B cell (primary cell): ENCODE measurements around the gene CDO1. TPM values are rescaled to one million over a fixed set of nuclear protein-coding genes. Genes with fewer than 3 reads are reported as not detected.

Source experiments
- ATAC-seq: fragments of 200-7000 bp; cut with Tn5 transposase; one replicate; pipeline ENCODE4 v1.10.0; 2021; ENCODE audit warnings: low read depth, mild to moderate bottlenecking, moderate number of reproducible peaks, moderate library complexity
- CTCF ChIA-PET: fragments of 350-600 bp; sonication (Branson Sonifier 250); formaldehyde crosslinking; loops from one replicate; lab custom pipeline; 2021; ENCODE audit warnings: antibody characterized with exemption, inconsistent platforms; lab: Charles Lee
- POLR2A ChIA-PET: fragments of 350-600 bp; sonication (Branson Sonifier 250); formaldehyde crosslinking; loops from one replicate; lab custom pipeline; 2021; ENCODE audit warnings: antibody characterized with exemption; lab: Charles Lee
- DNase-seq: peaks from one replicate; pipeline ENCODE4 v3.0.0; 2013
- H2AFZ ChIP-seq: 2 replicates; pipeline ENCODE4 v1.6.1; 2012; ENCODE audit warnings: mild to moderate bottlenecking, low read depth, low read length; ENCODE audit not compliant: insufficient read depth, poor library complexity, severe bottlenecking
- H3K27ac ChIP-seq, 2 donors: 1 replicate in 1 of 2; 2 replicates in 1 of 2; pipeline ENCODE4 v1.5.1; 2012 to 2013; ENCODE audit warnings: low read length in 2 of 2, mild to moderate bottlenecking in 2 of 2, moderate library complexity in 1 of 2
- H3K27me3 ChIP-seq, 4 experiments: fragments of 200-600 bp in 1 of 4; sonication (generic) in 1 of 4; replicated peaks in 1 of 4; 1 replicate in 2 of 4; 2 replicates in 2 of 4; pipeline versions ENCODE4 v1.6.1 to v1.7.0; 2013 to 2016; ENCODE audit warnings: low read length in 3 of 4, mild to moderate bottlenecking in 2 of 4, mixed read lengths in 1 of 4, moderate library complexity in 1 of 4; ENCODE audit not compliant: insufficient read depth in 4 of 4, control insufficient read depth in 3 of 4; ENCODE audit errors: control extremely low read depth in 1 of 4
- H3K36me3 ChIP-seq, 2 experiments: replicated peaks in 1 of 2; 1 replicate in 1 of 2; 2 replicates in 1 of 2; pipeline versions ENCODE4 v1.6.1 to v1.7.1; 2013; ENCODE audit warnings: low read length in 1 of 2; ENCODE audit not compliant: insufficient read depth in 2 of 2, control insufficient read depth in 1 of 2; ENCODE audit errors: control extremely low read depth in 1 of 2, extremely low read depth in 1 of 2
- H3K4me1 ChIP-seq, 2 donors: fragments of 200-600 bp in 1 of 2; sonication (generic) in 1 of 2; 1 replicate in 1 of 2; 2 replicates in 1 of 2; pipeline versions ENCODE4 v1.5.1 to v1.6.1; 2013 to 2017; ENCODE audit warnings: low read length in 2 of 2; ENCODE audit not compliant: control insufficient read depth in 2 of 2, insufficient read depth in 2 of 2
- H3K4me2 ChIP-seq: replicated peaks from 2 replicates; pipeline ENCODE3; 2012; ENCODE audit warnings: mild to moderate bottlenecking, low read depth, low read length; ENCODE audit not compliant: poor library complexity, severe bottlenecking
- H3K4me3 ChIP-seq, 5 experiments: fragments of 200-600 bp in 1 of 5; sonication (generic) in 1 of 5; 1 replicate in 3 of 5; 2 replicates in 2 of 5; pipeline versions ENCODE4 v1.5.1 to v1.7.0; 2011 to 2016; ENCODE audit warnings: low read length in 4 of 5, mild to moderate bottlenecking in 4 of 5, low read depth in 2 of 5, control low read depth in 1 of 5, moderate library complexity in 1 of 5; ENCODE audit not compliant: insufficient read depth in 1 of 5; ENCODE audit errors: control extremely low read depth in 1 of 5, extremely low read depth in 1 of 5
- H3K79me2 ChIP-seq: fragments of 200-600 bp; sonication (generic); one replicate; pipeline ENCODE4 v1.6.0; 2016; ENCODE audit warnings: low read length; ENCODE audit not compliant: control insufficient read depth, insufficient read depth
- H3K9ac ChIP-seq: fragments of 200-600 bp; sonication (generic); 2 replicates; pipeline ENCODE4 v1.6.1; 2017; ENCODE audit warnings: mild to moderate bottlenecking, low read length, moderate library complexity
- H3K9me3 ChIP-seq, 3 donors: one replicate each; pipeline versions ENCODE4 v1.6.1 to v1.7.1; 2013; ENCODE audit warnings: low read length in 2 of 3; ENCODE audit not compliant: control insufficient read depth in 2 of 3, insufficient read depth in 1 of 3; ENCODE audit errors: control extremely low read depth in 1 of 3
- H4K20me1 ChIP-seq: 2 replicates; pipeline ENCODE4 v1.6.0; 2012; ENCODE audit warnings: mild to moderate bottlenecking, low read length; ENCODE audit not compliant: insufficient read depth, control insufficient read depth, poor library complexity, severe bottlenecking
- H3K27ac Mint-ChIP-seq: one replicate; pipeline ENCODE4 v1.8.0; 2021; ENCODE audit warnings: mixed read lengths
- H3K27me3 Mint-ChIP-seq: one replicate; pipeline ENCODE4 v1.8.0; 2021; ENCODE audit warnings: mixed read lengths
- H3K4me1 Mint-ChIP-seq: one replicate; pipeline ENCODE4 v1.8.0; 2021; ENCODE audit warnings: mixed read lengths
- H3K4me3 Mint-ChIP-seq: one replicate; pipeline ENCODE4 v1.8.0; 2021; ENCODE audit warnings: mixed read lengths
- H3K9me3 Mint-ChIP-seq: one replicate; pipeline ENCODE4 v1.8.0; 2022; ENCODE audit warnings: mixed read lengths; ENCODE audit not compliant: insufficient read depth
- CTCF ChIP-seq: fragments of 200-600 bp; IDR thresholded peaks from one replicate; pipeline ENCODE4 v1.8.0; 2022; ENCODE audit warnings: antibody characterized with exemption, mild to moderate bottlenecking
- EZH2 ChIP-seq: IDR thresholded peaks from 2 replicates; pipeline ENCODE4 v1.6.1; 2012; ENCODE audit warnings: borderline replicate concordance, low read depth, mild to moderate bottlenecking, moderate library complexity, low read length; ENCODE audit not compliant: insufficient read depth, poor library complexity, severe bottlenecking
- WGBS: methylation state at CpG from one replicate; pipeline ENCODE4 v1.1.5; 2013; ENCODE audit warnings: missing lambda C conversion rate; ENCODE audit not compliant: insufficient coverage; 5-methylcytosine and 5-hydroxymethylcytosine counted together
- intact Hi-C: fragments of 100-400 bp; cut with micrococcal nuclease; formaldehyde crosslinking; loops from one replicate; pipeline ENCODE4 v1.10.0; 2022
- polyA plus RNA-seq: library from polyadenylated mRNA; depleted of rRNA; stranded (reverse); fragments of >200 nt; gene quantifications from 2 replicates; pipeline ENCODE4 v1.2.3, GENCODE V29; 2012
- total RNA-seq, 2 donors: library from RNA; stranded (reverse); fragments of 120-200 nt in 1 of 2; gene quantifications; 1 replicate in 1 of 2; 2 replicates in 1 of 2; pipeline versions ENCODE4 v1.2.3 to v1.2.4, GENCODE V29; 2013 to 2022

The CDO1 gene
- total and polyA plus RNA-seq, 2 donors (not counting 1 experiment from before 2014, with no cell fraction given), result not detected

- no peak for TF ChIP-seq EZH2
- TF ChIP-seq CTCF, result no peak
- H3K27me3 ChIP-seq, result peaks cover 0 to 7% (median 0%) of the 10 kb centered on the region in 4 experiments
- POLR2A ChIA-PET, result no interaction called here
- CTCF ChIA-PET, result no interaction called here
- no CpG with 5 or more reads among the region's 1 CpG for WGBS
- H3K9me3 ChIP-seq, result peaks cover 0 to 5% (median 0%) of the 10 kb centered on the region in 3 donors
- no peak overlapping the region for H3K4me3 Mint-ChIP-seq
- no peak overlapping the region for H3K9ac ChIP-seq
- H3K36me3 ChIP-seq, result no peaks in the 10 kb centered on the region
- H3K79me2 ChIP-seq, result no peaks in the 10 kb centered on the region
- H3K4me1 Mint-ChIP-seq, result peaks cover 4% of the 10 kb centered on the region
- no peak for DNase-seq
- no peak overlapping the region for H3K27ac ChIP-seq
- peaks cover 4% of the 10 kb centered on the region for H3K9me3 Mint-ChIP-seq
- no peaks in the 10 kb centered on the region for H4K20me1 ChIP-seq
- intact Hi-C loops, result no loop called here
- H3K27ac Mint-ChIP-seq, result no peak overlapping the region
- H3K27me3 Mint-ChIP-seq, result no peaks in the 10 kb centered on the region
- no peak overlapping the region for H2AFZ ChIP-seq
- no peak overlapping the region for H3K4me3 ChIP-seq
- ATAC-seq, result no peak
- no peak overlapping the region for H3K4me2 ChIP-seq
- no peaks in the 10 kb centered on the region for H3K4me1 ChIP-seq
These were observed 49.9 kb downstream of the CDO1 start for GRCh38 chr5:115766608-115767007.

- Mint-ChIP-seq H3K4me3 (no peak overlapping the region), H3K9me3 (no peaks in the 10 kb centered on the region), H3K27me3 (peaks cover 7% of the 10 kb centered on the region), H3K4me1 (no peaks in the 10 kb centered on the region), H3K27ac (no peak overlapping the region)
- Histone ChIP-seq H3K4me2 (no peak overlapping the region), H3K27ac (no peak overlapping the region), H3K4me3 (no peak overlapping the region), H2AFZ (no peak overlapping the region), H4K20me1 (no peaks in the 10 kb centered on the region), H3K4me1 (no peaks in the 10 kb centered on the region), H3K9me3 (peaks cover 0 to 3% (median 0%) of the 10 kb centered on the region in 3 donors), H3K27me3 (peaks cover 0 to 5% (median 1%) of the 10 kb centered on the region in 4 experiments), H3K36me3 (no peaks in the 10 kb centered on the region), H3K79me2 (no peaks in the 10 kb centered on the region), H3K9ac (no peak overlapping the region)
- DNase-seq (no peak), ATAC-seq (no peak)
- WGBS, result 73% methylated on average over 3 of the region's 5 CpGs
- CTCF ChIA-PET, result interaction anchor here (0.9 kb wide), 1 partner anchor 16 kb away, joined by 3 read pairs; no protein-coding TSS in a partner anchor
- POLR2A ChIA-PET, result no interaction called here
- intact Hi-C loops, result no loop called here
- TF ChIP-seq CTCF, result no peak
- TF ChIP-seq EZH2, result no peak
These were observed 58.1 kb downstream of the CDO1 start for GRCh38 chr5:115758356-115758755.
